SH-SY5Y (cell line): Measurements from ENCODE around the gene USP15.

Experiments
- GATA2 ChIP-seq: IDR thresholded peaks from 2 replicates; pipeline ENCODE4 v1.6.1; 2011; ENCODE audit warnings: mild to moderate bottlenecking, low read depth, low read length
- GATA3 ChIP-seq: IDR thresholded peaks from 2 replicates; pipeline ENCODE4 v1.6.1; 2011; ENCODE audit warnings: low read depth, mild to moderate bottlenecking, low read length, moderate library complexity

Gene USP15

DNA sequence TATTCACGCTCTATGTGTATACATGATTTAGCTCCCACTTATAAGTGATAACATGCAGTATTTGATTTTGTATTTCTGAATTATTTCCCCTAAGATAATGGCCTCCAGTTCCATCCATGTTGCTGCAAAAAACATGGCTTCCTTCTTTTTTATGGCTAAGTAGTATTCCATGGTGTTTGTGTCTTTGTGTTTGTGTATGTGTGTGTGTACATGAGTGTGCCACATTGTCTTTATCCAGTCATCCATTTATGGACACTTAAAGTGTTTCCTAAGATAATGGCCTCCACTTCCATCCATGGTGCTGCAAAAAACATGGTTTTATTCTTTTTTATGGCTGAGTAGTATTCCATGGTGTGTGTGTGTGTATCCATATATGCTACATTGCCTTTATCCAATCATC is 25.1 kb downstream of the USP15 start:
- TF ChIP-seq GATA2 (no peak), GATA3 (no peak)

DNA sequence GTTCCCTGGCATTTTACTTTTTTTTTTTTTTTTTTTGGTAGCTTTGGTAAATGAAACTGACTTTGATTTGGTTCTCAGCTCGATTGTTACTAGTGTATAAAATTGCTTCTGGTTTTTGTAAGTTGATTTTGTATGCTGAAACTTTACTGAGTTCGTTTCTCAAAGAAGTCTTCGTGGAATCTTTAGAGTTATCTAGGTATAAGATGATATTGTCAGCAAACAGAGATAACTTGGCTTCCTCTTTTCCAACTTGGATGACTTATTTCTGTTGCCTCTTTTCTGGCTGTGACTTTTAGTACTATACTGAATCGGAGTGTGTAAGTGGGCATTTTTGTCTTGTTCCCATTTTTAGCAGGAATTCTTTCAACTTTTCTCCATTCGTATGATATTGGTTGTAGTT is 28.1 kb downstream of the USP15 start:
- no peak for TF ChIP-seq GATA2
- no peak for TF ChIP-seq GATA3

DNA sequence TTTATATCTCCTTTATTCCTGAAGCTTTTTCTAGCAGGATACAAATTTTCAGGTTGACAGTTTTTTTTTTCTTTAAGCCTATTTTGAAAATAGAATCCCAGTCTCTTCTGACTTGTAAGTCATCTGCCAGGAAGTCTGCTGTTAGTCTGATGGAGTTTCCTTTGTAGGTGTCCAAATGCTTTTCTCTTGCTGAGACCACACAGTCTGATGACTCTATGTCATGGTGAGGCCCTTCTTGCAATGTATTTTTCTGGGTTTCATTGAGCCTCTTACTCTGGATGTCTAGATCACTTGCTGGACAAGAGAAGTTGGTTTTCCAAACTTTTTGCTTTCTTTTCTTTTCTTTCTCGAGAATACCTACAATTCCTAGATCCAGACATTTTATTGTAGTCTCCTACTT is 30.6 kb downstream of the USP15 start:
- TF ChIP-seq GATA2 = no peak
- no peak for TF ChIP-seq GATA3

DNA sequence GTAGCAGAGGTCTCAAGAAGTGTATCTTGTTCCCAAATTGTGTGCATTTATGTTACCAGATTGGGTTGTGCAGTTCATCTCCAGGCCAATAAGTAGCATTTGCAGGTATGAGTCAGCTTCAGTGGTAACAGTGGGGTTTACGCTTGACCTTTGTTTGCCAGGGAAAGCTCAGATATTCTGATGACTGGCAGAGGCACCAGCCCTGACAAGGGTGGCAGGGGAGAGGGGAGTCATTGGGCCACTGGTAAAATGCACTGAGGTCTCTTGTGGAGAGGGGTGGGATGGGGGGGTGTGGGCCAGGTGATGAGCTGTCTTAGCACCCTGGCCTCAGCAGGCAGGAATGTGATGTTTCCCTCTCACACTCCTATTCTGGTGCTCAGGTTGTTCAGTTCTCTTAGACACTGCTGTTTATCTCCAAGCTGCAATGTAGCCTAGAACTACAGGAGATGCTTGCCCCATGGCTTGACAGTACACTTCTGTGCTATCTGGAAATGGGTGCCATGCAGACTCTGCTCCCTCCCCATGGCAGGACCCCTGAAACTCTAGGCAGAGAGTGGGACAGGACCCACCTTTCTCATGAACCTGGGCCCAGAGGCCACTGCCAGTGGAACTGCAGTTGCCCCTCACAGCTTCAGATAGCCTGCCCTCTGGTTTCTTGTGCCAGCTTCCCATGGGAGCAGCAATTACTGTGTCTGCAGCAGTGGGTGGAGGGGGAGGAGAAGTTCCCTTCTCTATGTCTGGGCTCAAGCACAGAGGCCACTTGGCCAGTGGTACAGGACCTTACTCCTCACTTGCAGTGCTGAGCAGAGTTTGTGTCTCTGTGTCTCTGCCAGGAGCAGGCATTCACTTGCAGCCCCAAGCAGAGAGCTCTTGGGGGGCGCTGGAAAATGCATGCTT is 31.9 kb downstream of the USP15 start:
- no peak for TF ChIP-seq GATA2
- TF ChIP-seq GATA3 = no peak

DNA sequence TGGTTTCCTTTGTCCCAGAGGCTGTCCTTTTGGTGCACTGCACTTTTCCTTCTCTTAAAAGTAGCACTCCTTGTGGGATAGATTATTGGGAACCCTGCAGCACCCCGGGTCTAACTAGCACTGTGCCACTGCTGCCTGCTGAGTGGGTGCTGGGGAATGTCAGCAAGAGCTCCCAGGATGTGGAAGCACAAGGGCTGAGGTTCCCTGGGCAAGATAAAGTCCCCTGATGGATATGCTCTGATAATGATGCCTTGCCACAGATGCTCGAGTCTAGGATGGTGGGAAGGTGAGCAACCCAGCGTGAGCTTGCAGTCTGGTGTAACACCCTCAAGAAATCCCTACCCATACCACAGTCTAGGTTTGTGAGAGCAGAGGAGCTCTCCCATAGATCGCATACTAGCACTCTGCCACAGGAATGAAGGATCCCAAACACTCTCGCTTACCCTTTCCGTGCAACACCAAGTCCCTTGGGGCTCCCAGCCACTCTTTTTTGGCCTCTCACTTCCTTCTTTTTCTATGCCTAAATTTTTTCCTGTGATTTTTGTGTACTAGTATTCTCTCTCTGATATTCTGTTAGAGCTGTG is 32.6 kb downstream of the USP15 start:
- no peak for TF ChIP-seq GATA2

DNA sequence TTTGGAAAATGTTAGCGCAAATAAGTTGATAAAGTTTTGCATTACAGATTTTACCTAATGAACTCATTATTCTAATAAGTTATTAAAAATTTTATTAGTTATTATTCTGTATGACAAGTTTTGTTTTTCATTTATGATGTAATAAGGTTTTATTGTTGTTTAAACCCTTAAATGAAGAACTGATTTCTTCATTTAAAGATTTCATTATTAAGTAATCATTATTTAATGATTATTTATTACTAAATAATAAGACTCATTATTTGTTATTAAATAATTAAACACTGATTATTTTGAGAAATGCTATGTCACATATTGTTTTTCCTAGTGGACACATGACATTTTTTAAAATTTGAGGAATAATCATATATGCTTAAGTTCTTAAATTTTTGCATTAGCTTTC is 34.2 kb downstream of the USP15 start:
- no peak for TF ChIP-seq GATA2
- no peak for TF ChIP-seq GATA3

DNA sequence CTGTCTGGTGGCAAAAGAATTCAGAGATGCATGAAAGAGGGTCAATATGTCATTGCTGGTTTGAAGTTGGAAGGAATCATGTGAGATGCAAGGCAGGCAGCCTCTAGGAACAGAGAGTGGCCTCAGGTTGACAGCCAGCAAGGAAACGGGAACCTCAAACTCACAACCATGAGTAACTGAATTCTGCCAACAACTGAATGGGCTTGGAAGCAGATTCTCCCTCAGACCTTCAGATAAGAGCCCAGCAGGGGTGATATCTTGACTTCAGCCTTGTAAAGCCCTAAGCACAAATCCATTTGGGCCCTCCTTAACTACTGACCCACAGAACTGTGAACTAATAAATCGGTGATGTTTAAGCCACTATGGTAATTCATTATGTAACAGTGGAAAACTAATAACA is 35.8 kb downstream of the USP15 start:
- TF ChIP-seq GATA3 (no peak), GATA2 (no peak)

DNA sequence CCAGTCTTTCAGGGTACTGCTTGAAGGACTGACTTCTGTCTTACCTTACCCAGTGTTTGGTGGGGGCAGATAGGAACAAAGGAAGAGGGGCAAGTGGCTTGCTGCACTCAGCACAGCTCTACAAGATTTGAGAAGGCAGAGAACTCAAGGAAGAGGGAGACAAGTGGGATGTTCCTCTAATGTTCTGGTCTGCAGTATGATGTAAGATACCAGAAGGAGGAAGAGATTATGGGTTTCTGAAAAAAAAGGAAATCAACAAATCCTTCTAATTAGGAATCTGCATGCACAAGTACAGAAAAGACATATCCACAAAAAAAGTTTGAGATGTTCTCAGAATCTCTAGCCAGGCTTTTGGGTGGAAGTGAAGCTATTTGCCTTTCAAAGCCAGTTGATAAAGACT is 37.1 kb downstream of the USP15 start:
- no peak for TF ChIP-seq GATA3
- TF ChIP-seq GATA2 = no peak

DNA sequence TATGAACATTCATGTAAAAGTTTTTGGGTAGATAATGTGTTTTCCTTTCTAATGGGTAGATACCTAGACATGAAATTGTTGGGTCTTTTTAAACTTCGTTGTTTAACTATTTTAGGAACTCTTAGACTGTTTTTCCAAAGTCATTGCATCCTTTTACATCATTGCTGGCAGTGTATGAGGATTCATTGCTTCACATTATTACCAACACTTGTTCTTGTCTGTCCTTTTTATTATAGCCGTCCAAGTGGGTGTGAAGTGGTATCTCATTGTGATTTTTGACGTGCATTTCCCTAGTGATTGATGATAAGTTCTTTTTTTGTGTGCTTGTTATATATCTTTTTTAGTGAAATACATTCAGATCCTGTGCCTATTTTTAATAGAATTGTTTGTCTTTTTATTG is 39.4 kb downstream of the USP15 start:
- TF ChIP-seq GATA2 (no peak), GATA3 (no peak)

DNA sequence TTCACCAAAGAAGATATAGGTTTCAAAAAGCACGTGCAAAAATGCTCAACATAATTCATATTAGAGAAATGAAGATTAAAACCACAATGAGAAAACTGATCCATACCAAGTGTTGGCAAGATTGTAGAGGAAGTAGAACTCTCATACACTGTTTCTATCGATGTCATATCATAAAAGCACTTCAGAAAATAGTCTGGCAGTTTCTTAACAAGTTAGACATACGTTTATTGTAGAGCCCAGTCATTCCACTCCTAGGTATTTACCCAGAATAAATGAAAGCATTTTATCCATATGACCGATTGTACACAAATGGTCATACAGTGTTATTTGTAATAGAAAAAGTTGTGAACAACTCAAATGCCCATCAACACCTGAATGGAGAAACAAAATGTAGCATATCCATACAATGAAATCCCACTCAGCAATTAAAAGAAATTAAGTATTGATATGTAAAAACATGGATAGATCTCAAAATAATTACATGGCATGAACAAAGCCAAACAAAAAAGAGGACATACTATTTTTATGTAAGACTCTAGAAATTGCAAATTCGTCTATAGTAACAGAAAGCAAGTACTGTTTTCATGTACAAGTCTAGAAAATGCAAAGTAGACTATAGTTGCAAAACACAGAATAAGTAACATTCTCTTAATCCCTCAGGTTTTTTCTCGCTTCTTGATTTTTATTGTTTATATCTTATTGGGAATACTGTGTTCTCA is 41.0 kb downstream of the USP15 start:
- TF ChIP-seq GATA3 (no peak), GATA2 (no peak)

DNA sequence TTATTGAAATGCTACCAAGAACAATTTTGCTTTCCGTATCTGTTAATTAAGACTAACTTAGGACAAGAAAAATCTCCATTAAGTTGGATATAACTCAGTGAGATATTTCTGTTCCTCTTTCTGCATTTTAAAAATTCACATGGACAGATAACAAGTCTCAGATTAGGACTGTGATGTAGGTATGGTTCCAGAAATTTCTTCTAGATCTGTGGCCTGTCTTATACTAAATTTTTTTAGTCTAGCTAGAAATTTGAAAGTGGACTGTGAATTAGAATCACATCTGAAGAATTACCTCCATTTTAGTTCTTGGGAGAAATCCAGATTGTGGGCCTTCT is 41.6 kb downstream of the USP15 start:
- TF ChIP-seq GATA3 (no peak), GATA2 (no peak)

DNA sequence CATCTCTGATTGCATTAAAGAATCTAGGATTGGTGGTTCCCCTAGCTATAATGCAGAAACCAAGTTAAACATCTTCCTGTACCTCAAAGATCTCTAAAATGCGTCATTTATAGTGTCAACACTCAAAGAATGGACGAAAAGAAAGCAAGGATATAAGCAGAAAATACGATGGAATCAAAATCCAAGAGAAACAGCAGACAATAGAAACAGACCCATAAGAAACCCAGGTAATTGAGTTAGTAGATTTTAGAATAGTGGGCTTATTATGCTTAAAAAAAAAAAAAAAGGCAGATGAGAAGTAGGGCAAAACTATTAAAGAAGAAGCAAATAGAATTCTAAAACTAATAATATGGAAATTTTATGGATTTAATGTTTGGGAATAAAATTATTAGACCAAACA is 44.4 kb downstream of the USP15 start:
- TF ChIP-seq GATA3 (no peak), GATA2 (no peak)

DNA sequence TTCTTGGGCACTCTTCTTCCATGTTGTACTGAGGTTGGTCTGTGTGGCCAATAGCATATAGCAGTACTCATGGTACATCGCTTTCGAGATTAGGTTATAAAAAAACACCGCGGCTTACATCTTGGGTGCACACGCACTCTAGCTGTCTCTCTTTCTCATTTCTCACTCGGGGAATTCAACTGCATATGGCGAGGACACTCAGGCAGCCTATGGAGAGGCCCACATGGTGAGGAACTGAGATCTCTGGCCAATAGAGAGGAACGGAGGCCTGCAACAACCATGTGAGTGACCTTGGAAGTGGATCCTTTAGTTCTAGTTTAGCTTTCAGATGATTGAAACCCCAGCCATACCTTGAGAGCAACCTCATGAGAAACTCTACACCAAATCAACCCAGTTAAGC is 45.6 kb downstream of the USP15 start:
- TF ChIP-seq GATA3 (no peak), GATA2 (no peak)

DNA sequence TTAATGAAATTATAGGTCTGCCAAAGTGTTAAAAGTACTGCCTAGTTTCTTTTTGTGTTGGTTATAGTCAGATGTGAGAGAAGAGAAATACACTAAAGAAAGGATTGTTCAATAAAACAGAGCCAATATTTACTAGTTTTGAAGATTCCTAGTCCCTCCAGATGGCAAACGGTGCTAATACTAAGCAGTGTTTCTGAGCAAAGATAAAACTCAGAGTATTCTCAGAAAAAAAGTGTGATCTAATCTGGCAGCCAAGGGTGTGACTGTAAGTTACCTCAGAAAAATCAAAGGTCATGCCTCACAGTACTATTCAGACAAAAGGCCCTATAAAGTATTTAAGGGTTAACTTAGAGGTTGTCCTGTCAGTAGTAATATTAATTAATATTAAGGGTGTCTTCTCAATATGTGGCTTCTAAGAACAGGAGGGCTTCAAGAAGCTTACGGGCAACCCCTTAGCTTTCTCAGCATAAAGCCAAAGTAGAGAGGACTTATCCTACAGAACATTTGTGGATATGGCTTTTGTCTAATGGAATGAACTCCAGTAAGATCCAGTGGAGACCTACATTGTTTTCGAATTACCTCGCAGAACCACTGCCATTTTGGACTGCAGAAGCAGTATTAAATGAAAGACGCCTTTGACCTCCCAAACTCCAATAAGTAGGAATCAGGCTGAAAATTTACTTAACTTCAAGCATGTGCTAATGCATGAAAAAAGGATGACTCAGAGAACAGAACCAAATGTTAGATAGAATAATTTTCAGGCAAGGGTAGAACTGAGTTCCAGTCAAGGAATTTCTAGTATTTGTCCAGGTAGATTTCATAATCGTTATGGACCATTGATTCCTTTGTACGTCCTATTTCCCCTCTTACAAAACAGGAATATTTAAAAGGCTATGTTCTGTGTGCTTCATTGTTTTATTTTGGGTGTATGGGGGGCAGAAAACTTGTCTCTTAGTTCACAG is 46.6 kb downstream of the USP15 start:
- TF ChIP-seq GATA2 = no peak
- TF ChIP-seq GATA3 = no peak
